Chondrocyte (in vitro differentiated cells): ENCODE results near the gene ABI3BP. TPM values are rescaled to one million over a fixed set of nuclear protein-coding genes. Genes with fewer than 3 reads are reported as not detected.

Experiments used
- DNase-seq: peaks from one replicate; pipeline ENCODE4 v3.0.0; 2021; ENCODE audit warnings: mixed read lengths, low spot score
- H3K27ac Mint-ChIP-seq: one replicate; pipeline ENCODE4 v1.8.0; 2021; ENCODE audit warnings: mild to moderate bottlenecking, moderate library complexity, mixed read lengths; ENCODE audit not compliant: unreplicated experiment
- H3K27me3 Mint-ChIP-seq: 2 replicates; pipeline ENCODE4 v1.8.0; 2021; ENCODE audit warnings: low read depth, mixed read lengths
- H3K36me3 Mint-ChIP-seq: 2 replicates; pipeline ENCODE4 v1.8.0; 2021; ENCODE audit warnings: low read depth, mixed read lengths
- H3K4me1 Mint-ChIP-seq: 2 replicates; pipeline ENCODE4 v1.8.0; 2021; ENCODE audit warnings: low read depth, mild to moderate bottlenecking, mixed read lengths
- H3K4me3 Mint-ChIP-seq: one replicate; pipeline ENCODE4 v1.8.0; 2021; ENCODE audit warnings: mild to moderate bottlenecking, moderate library complexity, mixed read lengths; ENCODE audit not compliant: unreplicated experiment
- H3K9me3 Mint-ChIP-seq: 2 replicates; pipeline ENCODE4 v1.8.0; 2021; ENCODE audit warnings: low read depth, mixed read lengths
- total RNA-seq: library from RNA; stranded (reverse); gene quantifications from 3 replicates; pipeline ENCODE4 v1.2.1, GENCODE V29; 2021
- TF ChIP-seq, protein P1 (sequence below): fragments of 200-600 bp; sonication (generic); IDR thresholded peaks from 2 replicates; pipeline ENCODE4 v1.5.0; 2021; ENCODE audit warnings: antibody characterized with exemption, mild to moderate bottlenecking, moderate library complexity

ABI3BP gene
- total RNA-seq, 1 donor from 2014 or later: 10.2 TPM

DNA sequence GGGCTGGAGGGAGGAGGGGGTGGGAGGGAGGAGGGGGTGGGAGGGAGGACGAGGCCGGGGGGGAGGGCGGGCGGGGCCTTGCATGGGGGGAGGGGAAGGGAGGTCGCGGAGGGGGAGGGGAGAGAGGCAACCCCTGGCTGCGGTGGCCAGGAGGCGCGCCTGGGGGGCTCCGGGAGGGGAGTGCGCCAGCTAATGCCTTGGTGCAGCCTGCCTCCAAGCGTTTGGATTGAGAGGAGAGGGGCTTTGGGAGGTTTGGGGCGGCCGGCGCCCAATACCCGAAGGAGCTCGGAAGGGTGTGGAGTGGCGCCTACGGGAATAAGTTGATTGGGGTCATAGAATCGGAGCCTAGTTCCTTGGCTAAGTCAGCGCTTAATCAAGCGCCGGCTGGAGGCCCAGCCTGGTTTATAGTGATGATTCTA, 283.4 kb downstream of the ABI3BP start:
- DNase-seq: no peak
- peaks cover 5% of the 10 kb centered on the region for H3K9me3 Mint-ChIP-seq
- peaks cover 45% of the 10 kb centered on the region for H3K4me1 Mint-ChIP-seq
- peaks cover 11% of the 10 kb centered on the region for H3K36me3 Mint-ChIP-seq
- H3K27ac Mint-ChIP-seq: peak overlapping the region; percentile 95
- peak overlapping the region; percentile 84 for H3K4me3 Mint-ChIP-seq
- peaks cover 1% of the 10 kb centered on the region for H3K27me3 Mint-ChIP-seq
- TF ChIP-seq, protein P1, sequence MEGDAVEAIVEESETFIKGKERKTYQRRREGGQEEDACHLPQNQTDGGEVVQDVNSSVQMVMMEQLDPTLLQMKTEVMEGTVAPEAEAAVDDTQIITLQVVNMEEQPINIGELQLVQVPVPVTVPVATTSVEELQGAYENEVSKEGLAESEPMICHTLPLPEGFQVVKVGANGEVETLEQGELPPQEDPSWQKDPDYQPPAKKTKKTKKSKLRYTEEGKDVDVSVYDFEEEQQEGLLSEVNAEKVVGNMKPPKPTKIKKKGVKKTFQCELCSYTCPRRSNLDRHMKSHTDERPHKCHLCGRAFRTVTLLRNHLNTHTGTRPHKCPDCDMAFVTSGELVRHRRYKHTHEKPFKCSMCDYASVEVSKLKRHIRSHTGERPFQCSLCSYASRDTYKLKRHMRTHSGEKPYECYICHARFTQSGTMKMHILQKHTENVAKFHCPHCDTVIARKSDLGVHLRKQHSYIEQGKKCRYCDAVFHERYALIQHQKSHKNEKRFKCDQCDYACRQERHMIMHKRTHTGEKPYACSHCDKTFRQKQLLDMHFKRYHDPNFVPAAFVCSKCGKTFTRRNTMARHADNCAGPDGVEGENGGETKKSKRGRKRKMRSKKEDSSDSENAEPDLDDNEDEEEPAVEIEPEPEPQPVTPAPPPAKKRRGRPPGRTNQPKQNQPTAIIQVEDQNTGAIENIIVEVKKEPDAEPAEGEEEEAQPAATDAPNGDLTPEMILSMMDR: peak; percentile 17

DNA sequence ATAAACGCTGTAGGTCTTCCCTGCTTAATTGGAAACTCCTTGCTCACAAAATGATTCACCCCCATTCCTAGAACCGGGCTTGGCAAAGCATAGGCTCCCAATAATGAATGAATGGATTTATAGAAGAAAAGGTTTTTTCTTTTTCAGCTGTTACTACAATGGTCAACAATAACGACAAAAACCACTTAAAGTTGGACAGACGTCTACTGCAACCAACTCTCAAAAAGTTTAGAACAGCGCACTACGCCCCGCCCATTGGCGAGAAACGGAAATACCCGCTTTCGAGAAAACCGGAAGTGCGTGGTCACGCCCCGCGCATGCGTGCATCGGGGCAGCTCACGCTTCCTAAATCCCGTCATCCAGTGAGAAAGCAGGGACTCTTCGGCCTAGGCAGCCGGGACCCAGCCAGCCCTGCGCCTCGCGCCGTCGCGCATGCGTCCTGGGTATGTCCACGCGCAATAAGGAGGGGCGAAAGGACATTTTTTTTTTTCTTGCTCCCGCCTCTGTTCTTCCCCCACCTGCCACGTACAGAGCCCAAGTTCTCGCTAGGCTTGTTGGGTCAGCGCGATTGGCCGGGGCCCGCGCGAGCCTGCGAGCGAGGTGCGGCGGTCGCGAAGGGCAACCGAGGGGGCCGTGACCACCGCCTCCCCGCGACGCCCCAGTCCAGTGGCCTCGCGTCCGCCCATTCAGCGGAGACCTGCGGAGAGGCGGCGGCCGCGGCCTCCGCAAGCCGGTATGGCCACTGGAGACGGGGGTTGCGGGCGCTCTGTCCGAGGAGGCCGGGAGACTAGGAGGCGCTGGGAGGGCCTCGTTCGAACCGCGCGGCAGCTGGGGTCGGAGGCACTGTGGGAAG, 284.0 kb downstream of the ABI3BP start, which contains the start of gene TFG:
Gene TFG, plus strand, starts transcription at position 506 of the 853 bp plus-strand sequence. CDS start 4,192 bp downstream, outside the sequence.
- H3K4me1 Mint-ChIP-seq: peaks cover 41% of the 10 kb centered on the region
- peaks cover 5% of the 10 kb centered on the region for H3K9me3 Mint-ChIP-seq
- H3K4me3 Mint-ChIP-seq: peak within 1 kb of the TSS; percentile 84
- H3K36me3 Mint-ChIP-seq: peaks cover 10% of the 10 kb centered on the region
- TF ChIP-seq, protein P1: no peak
- peak; percentile 98 for DNase-seq
- H3K27me3 Mint-ChIP-seq: peaks cover 1% of the 10 kb centered on the region
- peak within 1 kb of the TSS; percentile 95 for H3K27ac Mint-ChIP-seq

DNA sequence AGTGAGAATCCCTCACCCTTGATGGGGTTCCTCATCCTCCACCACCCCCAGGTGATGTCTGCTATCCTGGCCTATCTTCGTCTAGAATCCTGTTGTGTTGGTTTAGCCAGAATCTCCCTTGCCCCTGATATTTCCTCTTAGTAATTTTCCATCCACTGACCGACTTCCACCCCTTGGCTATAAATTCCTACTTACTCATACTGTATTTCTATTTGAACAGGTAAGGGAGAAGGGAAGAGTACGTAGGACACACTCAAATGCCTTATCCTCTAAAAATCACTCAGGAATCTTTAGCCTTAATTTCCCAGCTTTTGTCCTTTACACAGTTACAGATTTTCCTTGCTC, 284.6 kb downstream of the ABI3BP start:
- H3K27me3 Mint-ChIP-seq: peaks cover 1% of the 10 kb centered on the region

GRCh38 chr3:100706365-100706764, 286.9 kb downstream of the ABI3BP start:
- H3K27me3 Mint-ChIP-seq: peaks cover 1% of the 10 kb centered on the region
- DNase-seq: no peak
- peaks cover 4% of the 10 kb centered on the region for H3K36me3 Mint-ChIP-seq
- H3K27ac Mint-ChIP-seq: no peak overlapping the region
- TF ChIP-seq, protein P1: no peak
- H3K4me1 Mint-ChIP-seq: peaks cover 17% of the 10 kb centered on the region
- peaks cover 5% of the 10 kb centered on the region for H3K9me3 Mint-ChIP-seq
- H3K4me3 Mint-ChIP-seq: no peak overlapping the region

More for the DNA sequence above, 284.6 kb downstream of the ABI3BP start:
- H3K36me3 Mint-ChIP-seq: peaks cover 6% of the 10 kb centered on the region
- H3K9me3 Mint-ChIP-seq: peaks cover 5% of the 10 kb centered on the region
- no peak for DNase-seq
- H3K4me1 Mint-ChIP-seq: peaks cover 37% of the 10 kb centered on the region
- TF ChIP-seq, protein P1: no peak
- peak overlapping the region; percentile 84 for H3K4me3 Mint-ChIP-seq
- peak overlapping the region; percentile 95 for H3K27ac Mint-ChIP-seq

- H3K27ac Mint-ChIP-seq: no peak overlapping the region
- peaks cover 5% of the 10 kb centered on the region for H3K4me1 Mint-ChIP-seq
- TF ChIP-seq, protein P1: no peak
- no peak for DNase-seq
- peaks cover 16% of the 10 kb centered on the region for H3K27me3 Mint-ChIP-seq
- no peaks in the 10 kb centered on the region for H3K36me3 Mint-ChIP-seq
- peaks cover 3% of the 10 kb centered on the region for H3K9me3 Mint-ChIP-seq
- H3K4me3 Mint-ChIP-seq: no peak overlapping the region
Observed at GRCh38 chr3:100703865-100704264, 289.4 kb downstream of the ABI3BP start.
